Measurements from ENCODE around the gene IFT43. TPM values are rescaled to one million over a fixed set of nuclear protein-coding genes. Genes with fewer than 3 reads are reported as not detected.

The IFT43 gene
- total and polyA plus RNA-seq, 9 donors: 14.2 to 48.8 (median 30.2) TPM

DNA sequence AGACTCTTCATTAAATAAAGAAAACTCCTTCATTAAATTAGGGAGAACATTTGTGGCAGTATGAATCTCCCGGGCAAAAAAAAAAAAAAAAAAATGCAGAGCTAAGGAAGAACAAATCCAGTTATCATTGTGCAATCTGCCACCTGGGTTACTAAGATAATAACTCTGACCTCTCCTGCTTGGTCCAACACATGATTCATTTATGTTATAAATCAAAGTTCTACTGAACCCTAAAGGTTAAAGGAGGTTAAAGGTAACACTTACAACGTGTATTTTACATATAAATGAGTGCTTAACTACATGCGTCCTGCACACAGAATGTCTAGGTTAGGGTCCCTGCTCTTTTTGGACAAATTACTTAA is 8.0 kb upstream of the IFT43 start:
- intact Hi-C loops (cut with DNase I): loop anchor here in 1 of 4 donors (5.0 kb wide), 1 partner anchor 70 kb away; no protein-coding TSS in a partner anchor
- no peak for DNase-seq
- 62 to 69% (median 65%) methylated on average over 3 of the region's 3 CpGs for WGBS, 3 donors
- no peaks in the 10 kb centered on the region for H3K27me3 ChIP-seq
- H3K27ac ChIP-seq: no peak overlapping the region
- H3K4me1 ChIP-seq (ENCODE audit: insufficient read depth): peaks cover 9% of the 10 kb centered on the region
- TF ChIP-seq POLR2A (IDR thresholded peaks at IDR 0.05): no peak
- TF ChIP-seq, protein P1, sequence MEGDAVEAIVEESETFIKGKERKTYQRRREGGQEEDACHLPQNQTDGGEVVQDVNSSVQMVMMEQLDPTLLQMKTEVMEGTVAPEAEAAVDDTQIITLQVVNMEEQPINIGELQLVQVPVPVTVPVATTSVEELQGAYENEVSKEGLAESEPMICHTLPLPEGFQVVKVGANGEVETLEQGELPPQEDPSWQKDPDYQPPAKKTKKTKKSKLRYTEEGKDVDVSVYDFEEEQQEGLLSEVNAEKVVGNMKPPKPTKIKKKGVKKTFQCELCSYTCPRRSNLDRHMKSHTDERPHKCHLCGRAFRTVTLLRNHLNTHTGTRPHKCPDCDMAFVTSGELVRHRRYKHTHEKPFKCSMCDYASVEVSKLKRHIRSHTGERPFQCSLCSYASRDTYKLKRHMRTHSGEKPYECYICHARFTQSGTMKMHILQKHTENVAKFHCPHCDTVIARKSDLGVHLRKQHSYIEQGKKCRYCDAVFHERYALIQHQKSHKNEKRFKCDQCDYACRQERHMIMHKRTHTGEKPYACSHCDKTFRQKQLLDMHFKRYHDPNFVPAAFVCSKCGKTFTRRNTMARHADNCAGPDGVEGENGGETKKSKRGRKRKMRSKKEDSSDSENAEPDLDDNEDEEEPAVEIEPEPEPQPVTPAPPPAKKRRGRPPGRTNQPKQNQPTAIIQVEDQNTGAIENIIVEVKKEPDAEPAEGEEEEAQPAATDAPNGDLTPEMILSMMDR (IDR thresholded peaks at IDR 0.05): no peak
- TF ChIP-seq EP300 (IDR thresholded peaks at IDR 0.05): no peak
- no peaks in the 10 kb centered on the region for H3K36me3 ChIP-seq
- H3K4me3 ChIP-seq: no peak overlapping the region
- no peaks in the 10 kb centered on the region for H3K9me3 ChIP-seq

DNA sequence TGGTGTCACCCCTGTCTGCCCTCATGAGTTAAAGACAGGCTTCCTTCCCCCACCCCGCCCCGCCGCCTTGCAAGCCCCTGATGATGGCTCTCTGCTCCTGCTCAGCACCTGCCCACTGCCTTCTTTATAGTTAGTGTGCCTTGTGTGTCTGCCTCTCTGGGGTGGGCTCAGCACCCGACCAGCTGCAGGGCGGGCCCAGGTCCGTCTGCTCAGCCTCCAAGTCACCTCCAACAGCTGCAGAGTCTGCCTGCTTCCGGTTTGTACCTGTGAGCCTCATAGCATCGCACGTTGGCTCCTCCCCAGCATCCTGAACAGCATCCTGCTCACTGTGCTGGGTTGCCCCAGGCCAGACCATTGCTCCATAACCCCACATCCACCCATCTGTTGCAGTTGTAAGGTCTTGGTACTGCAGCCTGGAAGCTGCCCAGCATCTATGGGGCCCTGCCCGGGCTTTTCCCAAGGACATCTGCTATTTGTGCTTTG is 7.3 kb upstream of the IFT43 start:
- WGBS, 3 donors: 64 to 73% (median 69%) methylated on average over 10 of the region's 10 CpGs
- no peak overlapping the region for H3K4me3 ChIP-seq
- intact Hi-C loops (cut with DNase I): loop anchor here in 1 of 4 donors (2.0 to 5.0 kb wide), 2 partner anchors 71 to 265 kb away; no protein-coding TSS in a partner anchor
- TF ChIP-seq EP300 (IDR thresholded peaks at IDR 0.05): no peak
- TF ChIP-seq, protein P1 (IDR thresholded peaks at IDR 0.05): no peak
- DNase-seq: no peak
- H3K9me3 ChIP-seq: no peaks in the 10 kb centered on the region
- H3K36me3 ChIP-seq: no peaks in the 10 kb centered on the region
- H3K27ac ChIP-seq: no peak overlapping the region
- H3K4me1 ChIP-seq (ENCODE audit: insufficient read depth): peaks cover 9% of the 10 kb centered on the region
- H3K27me3 ChIP-seq: no peaks in the 10 kb centered on the region

DNA sequence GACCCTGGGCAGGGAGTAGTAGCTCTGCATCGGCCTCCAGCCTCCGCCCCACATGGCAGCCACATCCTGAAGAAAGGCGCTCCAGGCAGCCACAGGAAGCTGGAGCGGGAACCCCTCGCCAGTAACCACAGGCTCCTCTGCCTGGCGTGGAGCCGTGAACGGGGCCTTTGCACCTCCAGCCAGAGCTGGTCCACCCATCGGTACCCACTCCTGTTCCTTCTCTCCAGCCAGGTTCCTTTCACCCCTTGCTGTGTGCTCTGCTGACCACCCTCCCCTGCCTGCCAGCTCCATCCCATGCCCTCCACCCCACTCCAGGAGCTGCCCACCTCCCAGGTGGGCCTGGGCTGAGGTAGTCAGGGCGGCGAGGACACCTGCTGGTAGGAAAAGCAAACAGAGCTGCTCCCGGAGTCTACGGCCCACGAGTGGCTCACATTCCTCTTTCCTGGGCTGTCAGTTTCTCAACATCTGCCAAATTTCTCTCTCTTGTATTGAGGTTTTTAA is 6.4 kb upstream of the IFT43 start:
- DNase-seq: peak; percentile 21 to 55 (median 48)
- Histone ChIP-seq H3K36me3 (no peaks in the 10 kb centered on the region), H3K4me3 (peak overlapping the region; percentile 86), H3K27ac (no peak overlapping the region), H3K27me3 (no peaks in the 10 kb centered on the region), H3K9me3 (no peaks in the 10 kb centered on the region), H3K4me1 (ENCODE audit: insufficient read depth) (peaks cover 9% of the 10 kb centered on the region)
- whole genome bisulfite sequencing, 3 donors: 45 to 59% (median 45%) methylated on average over 14 of the region's 14 CpGs
- intact Hi-C loops (cut with DNase I): loop anchor here in 1 of 4 donors (2.0 to 5.0 kb wide), 2 partner anchors 72 to 266 kb away; no protein-coding TSS in a partner anchor
- no peak for TF ChIP-seq POLR2A (IDR thresholded peaks at IDR 0.05)
- TF ChIP-seq, protein P1 (IDR thresholded peaks at IDR 0.05): peak in 2 of 3 donors; percentile 26 to 58

DNA sequence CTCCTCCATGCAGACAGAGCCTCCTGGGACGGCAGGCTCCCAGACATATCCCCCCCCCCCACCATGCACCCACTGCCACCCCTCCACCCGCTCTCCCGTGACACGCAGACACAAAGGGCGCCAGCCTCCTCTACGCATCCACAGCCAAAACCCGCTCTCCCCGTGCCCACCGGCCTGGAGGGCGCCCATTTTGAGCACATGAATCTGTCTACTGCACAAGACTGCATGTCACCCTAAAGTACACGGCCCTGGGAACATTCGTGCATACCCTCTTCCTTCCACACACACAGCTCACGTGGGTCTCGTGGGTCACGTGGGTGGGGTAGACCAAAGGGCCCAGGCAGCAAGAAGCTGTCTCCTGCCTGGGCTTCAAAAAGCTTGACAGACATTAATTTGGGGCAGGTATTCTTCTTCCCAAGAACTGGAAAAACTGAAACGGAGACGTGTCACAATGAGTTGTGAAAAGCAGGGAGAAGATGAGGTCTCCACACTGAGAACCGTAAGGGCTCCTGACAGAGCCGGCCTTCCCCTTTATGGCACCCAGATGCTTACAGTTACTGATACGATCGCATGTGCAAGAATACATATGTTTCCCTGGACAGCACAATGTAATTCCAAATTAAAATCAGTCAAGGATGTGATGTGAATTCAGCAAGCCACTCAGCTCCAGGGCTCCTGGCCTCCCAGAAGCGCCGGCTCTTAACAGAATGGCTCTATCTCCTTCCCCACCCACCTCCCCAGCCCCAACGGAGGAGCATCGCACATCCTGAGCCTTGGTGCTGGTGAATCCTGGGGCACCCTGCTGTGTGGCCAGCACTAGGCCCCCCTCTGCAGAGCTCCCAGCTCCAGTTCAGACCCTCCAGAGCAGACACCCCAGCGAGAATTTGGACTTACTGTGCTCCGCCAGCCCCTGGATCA is 5.7 kb upstream of the IFT43 start:
- no peaks in the 10 kb centered on the region for H3K27me3 ChIP-seq
- intact Hi-C loops (cut with DNase I): loop anchor here (2.0 to 10.0 kb wide), 6 partner anchors 73 to 403 kb away; partner anchors contain the start of gene FLVCR2 (in 2 of the 4)
- DNase-seq: peak; percentile 23 to 53 (median 36)
- peak overlapping the region; percentile 95 to 98 for H3K27ac ChIP-seq
- 44 to 56% (median 48%) methylated on average over 27 of the region's 27 CpGs for WGBS, 3 donors
- peak overlapping the region; percentile 86 for H3K4me3 ChIP-seq
- H3K9me3 ChIP-seq: no peaks in the 10 kb centered on the region
- TF ChIP-seq, protein P1 (IDR thresholded peaks at IDR 0.05): no peak
- TF ChIP-seq EP300 (IDR thresholded peaks at IDR 0.05) (no peak), POLR2A (IDR thresholded peaks at IDR 0.05) (no peak)
- H3K4me1 ChIP-seq (ENCODE audit: insufficient read depth): peaks cover 9% of the 10 kb centered on the region
- H3K36me3 ChIP-seq: no peaks in the 10 kb centered on the region
